ENCODE measurements around the gene BPIFA2. TPM values are rescaled to one million over a fixed set of nuclear protein-coding genes. Genes with fewer than 3 reads are reported as not detected.
"Not testable (repeated sequence)": the region's sequence is repeated elsewhere in the genome, so short reads cannot be mapped to it uniquely, and the experiment has no call there.

The BPIFA2 gene, protein sequence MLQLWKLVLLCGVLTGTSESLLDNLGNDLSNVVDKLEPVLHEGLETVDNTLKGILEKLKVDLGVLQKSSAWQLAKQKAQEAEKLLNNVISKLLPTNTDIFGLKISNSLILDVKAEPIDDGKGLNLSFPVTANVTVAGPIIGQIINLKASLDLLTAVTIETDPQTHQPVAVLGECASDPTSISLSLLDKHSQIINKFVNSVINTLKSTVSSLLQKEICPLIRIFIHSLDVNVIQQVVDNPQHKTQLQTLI
- total RNA-seq: not detected

DNA sequence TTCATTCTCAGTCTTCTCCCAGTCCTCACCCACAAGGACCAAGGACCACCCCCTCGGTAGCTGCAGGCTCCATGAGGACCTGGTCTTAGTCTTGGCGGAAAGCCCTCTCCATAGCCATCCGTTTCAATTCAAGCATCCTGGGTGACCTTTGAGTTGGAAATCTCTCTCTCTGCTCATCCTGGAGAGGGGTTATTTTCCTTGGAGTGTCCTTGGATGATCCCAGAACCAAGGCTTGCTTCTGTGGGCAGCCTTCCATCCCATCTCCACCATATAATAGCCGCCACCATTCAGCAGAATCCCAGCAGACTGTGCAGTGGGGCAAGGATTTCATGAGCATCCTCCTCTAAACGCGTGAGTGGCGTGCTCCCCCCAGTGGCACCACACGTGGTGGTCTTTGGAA lies at the start of gene BPIFA2:
Gene BPIFA2, plus strand, starts transcription at position 301 of the 400 bp plus-strand sequence. CDS start 987 bp downstream, outside the sequence.
- Histone ChIP-seq H3K4me1 (no peaks in the 10 kb centered on the region), H3K27ac (no peak within 1 kb of the TSS), H3K9me3 (no peaks in the 10 kb centered on the region), H3K36me3 (no peaks in the 10 kb centered on the region), H3K27me3 (no peaks in the 10 kb centered on the region), H3K4me3 (no peak within 1 kb of the TSS)
- no peak for DNase-seq (ENCODE audit: extremely low spot score in 2 of 2)
- intact Hi-C loops (cut with DNase I): no loop called here
- no peak for TF ChIP-seq POLR2A (IDR thresholded peaks at IDR 0.05)
- TF ChIP-seq, protein P1, sequence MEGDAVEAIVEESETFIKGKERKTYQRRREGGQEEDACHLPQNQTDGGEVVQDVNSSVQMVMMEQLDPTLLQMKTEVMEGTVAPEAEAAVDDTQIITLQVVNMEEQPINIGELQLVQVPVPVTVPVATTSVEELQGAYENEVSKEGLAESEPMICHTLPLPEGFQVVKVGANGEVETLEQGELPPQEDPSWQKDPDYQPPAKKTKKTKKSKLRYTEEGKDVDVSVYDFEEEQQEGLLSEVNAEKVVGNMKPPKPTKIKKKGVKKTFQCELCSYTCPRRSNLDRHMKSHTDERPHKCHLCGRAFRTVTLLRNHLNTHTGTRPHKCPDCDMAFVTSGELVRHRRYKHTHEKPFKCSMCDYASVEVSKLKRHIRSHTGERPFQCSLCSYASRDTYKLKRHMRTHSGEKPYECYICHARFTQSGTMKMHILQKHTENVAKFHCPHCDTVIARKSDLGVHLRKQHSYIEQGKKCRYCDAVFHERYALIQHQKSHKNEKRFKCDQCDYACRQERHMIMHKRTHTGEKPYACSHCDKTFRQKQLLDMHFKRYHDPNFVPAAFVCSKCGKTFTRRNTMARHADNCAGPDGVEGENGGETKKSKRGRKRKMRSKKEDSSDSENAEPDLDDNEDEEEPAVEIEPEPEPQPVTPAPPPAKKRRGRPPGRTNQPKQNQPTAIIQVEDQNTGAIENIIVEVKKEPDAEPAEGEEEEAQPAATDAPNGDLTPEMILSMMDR (IDR thresholded peaks at IDR 0.05): no peak
- TF ChIP-seq POLR2AphosphoS5 (IDR thresholded peaks at IDR 0.05; ENCODE audit: insufficient read depth in 1 of 2, low read depth in 1 of 2): no peak

DNA sequence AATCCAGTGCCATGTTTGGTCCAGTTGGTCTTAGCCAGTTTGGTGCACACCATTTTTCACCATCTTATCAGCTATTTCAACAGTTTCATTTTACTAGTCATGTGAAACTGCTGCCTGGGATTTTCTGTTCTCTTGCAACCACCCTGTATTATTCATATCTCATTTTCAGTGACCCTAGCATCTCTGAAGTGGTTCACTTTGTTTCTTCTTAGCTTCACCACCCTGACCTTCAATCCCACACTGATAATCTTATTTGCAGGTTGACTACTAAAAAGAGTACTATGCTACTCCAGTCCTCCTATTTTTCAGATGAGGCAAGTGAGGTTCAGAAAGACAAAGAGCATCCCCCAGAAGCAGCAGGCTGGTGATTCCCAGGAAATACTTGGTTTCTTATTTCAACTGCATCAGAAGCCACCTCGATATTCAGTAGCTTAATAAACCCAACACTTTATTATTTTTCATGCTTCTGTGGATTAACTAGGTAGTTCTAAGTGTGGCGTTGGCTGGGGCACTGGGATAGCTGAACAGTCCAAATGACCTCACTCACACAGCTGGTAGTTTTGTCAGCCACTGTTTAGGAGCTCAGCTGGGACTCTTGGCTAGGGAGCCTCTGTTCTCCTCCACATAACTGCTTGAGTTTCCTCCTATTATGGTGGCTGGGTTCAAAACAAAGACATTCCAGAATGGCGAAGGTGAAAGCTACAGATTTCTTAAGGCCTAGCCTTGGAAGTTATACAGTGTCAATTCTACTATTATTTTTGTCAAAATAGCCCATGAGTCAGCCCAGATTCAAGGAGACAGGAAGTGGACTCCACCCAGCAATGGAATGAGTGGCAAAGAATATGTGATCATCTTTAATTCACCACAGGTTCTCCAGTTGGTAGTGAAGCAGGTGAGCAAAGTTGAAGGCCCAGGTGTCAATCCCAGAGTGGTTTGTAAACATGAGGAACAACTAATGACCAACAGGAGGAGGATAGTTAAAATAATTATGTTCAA lies 47.9 kb upstream of the BPIFA2 start:
- intact Hi-C loops (cut with DNase I): no loop called here
- peak in 1 of 2 donors; percentile 58 for DNase-seq (ENCODE audit: extremely low spot score in 2 of 2)

DNA sequence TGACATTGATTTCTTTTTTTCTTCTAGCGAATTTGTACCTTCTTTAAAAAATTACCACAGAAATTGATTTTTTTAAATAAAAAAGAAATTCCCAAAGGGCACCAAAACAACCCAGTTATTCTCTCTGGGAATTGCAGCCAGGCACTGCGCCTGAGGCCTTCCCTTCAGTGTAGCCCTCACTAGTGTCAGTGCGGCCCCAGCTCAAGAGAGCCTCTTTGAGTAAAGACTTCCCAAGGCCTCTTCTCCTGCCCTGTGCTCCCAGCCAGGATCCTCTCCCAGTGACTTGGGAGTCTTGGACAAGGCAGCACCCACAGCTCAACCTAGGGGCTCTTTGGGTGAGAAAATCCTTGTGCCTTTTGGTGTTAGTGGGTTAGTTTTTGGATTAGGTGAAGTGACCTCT lies 47.0 kb upstream of the BPIFA2 start:
- intact Hi-C loops (cut with DNase I): no loop called here
- Histone ChIP-seq H3K4me1 (no peaks in the 10 kb centered on the region), H3K27me3 (no peaks in the 10 kb centered on the region), H3K9me3 (no peaks in the 10 kb centered on the region), H3K36me3 (no peaks in the 10 kb centered on the region), H3K4me3 (no peak overlapping the region), H3K27ac (no peak overlapping the region)
- peak in 1 of 2 donors; percentile 31 for DNase-seq (ENCODE audit: extremely low spot score in 2 of 2)
- TF ChIP-seq POLR2A (IDR thresholded peaks at IDR 0.05): no peak
- TF ChIP-seq, protein P1 (IDR thresholded peaks at IDR 0.05): no peak
- no peak for TF ChIP-seq POLR2AphosphoS5 (IDR thresholded peaks at IDR 0.05; ENCODE audit: insufficient read depth in 1 of 2, low read depth in 1 of 2)

More for the DNA sequence above, 47.9 kb upstream of the BPIFA2 start:
- no peaks in the 10 kb centered on the region for H3K36me3 ChIP-seq
- no peak overlapping the region for H3K27ac ChIP-seq
- H3K4me3 ChIP-seq: no peak overlapping the region
- TF ChIP-seq, protein P1 (IDR thresholded peaks at IDR 0.05): no peak
- TF ChIP-seq POLR2AphosphoS5 (IDR thresholded peaks at IDR 0.05; ENCODE audit: insufficient read depth in 1 of 2, low read depth in 1 of 2) (no peak), POLR2A (IDR thresholded peaks at IDR 0.05) (no peak)
- no peaks in the 10 kb centered on the region for H3K4me1 ChIP-seq
- no peaks in the 10 kb centered on the region for H3K27me3 ChIP-seq
- no peaks in the 10 kb centered on the region for H3K9me3 ChIP-seq

DNA sequence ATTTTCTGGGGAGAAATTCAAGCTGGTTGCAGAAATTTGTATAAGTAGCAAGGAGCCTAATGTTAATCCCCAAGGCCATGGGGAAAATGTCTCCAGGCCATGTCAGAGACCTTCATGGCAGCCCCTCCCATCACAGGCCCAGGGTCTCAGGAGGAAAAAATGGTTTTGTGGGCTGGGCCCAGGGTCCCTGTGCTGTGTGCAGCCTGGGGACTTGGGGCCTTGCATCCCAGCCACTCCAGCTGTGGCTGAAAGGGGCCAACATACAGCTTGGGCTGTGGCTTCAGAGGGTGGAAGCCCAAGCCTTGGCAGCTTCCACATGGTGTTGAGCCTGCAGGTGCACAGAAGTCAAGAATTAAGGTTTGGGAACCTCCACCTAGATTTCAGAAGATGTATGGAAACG lies 45.7 kb upstream of the BPIFA2 start:
- H3K27ac ChIP-seq; H3K9me3 ChIP-seq; intact Hi-C loops (cut with DNase I); DNase-seq (ENCODE audit: extremely low spot score in 2 of 2); H3K4me1 ChIP-seq; H3K36me3 ChIP-seq; H3K27me3 ChIP-seq; H3K4me3 ChIP-seq: not testable (repeated sequence)

DNA sequence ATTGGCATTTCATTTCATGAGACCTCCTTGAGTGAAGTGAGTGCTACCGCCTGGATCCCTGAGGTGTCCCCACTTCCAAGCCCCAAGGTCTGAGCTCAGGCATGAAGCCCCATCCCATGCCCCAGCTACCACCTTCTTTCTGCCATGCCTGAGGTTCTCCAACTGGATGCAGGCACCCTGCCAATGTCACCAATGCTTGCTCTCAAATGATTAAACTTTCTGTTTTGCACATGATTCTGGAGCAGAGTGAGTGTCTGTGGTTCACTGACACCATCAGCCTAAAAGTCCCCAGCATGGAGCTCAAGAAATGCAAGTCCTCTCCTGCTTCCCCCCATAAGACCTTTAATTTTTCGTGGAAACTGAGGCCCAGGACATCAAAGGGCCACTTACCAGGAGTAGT lies 43.7 kb upstream of the BPIFA2 start:
- Histone ChIP-seq H3K27me3 (no peaks in the 10 kb centered on the region), H3K4me1 (no peaks in the 10 kb centered on the region), H3K36me3 (no peaks in the 10 kb centered on the region), H3K9me3 (no peaks in the 10 kb centered on the region), H3K4me3 (no peak overlapping the region), H3K27ac (no peak overlapping the region)
- intact Hi-C loops (cut with DNase I): no loop called here
- DNase-seq (ENCODE audit: extremely low spot score in 2 of 2): no peak
- TF ChIP-seq POLR2A (IDR thresholded peaks at IDR 0.05) (no peak), POLR2AphosphoS5 (IDR thresholded peaks at IDR 0.05; ENCODE audit: insufficient read depth in 1 of 2, low read depth in 1 of 2) (no peak)
- TF ChIP-seq, protein P1 (IDR thresholded peaks at IDR 0.05): no peak
